ENCODE measurements around the gene LMNTD1. TPM values are rescaled to one million over a fixed set of nuclear protein-coding genes. Genes with fewer than 3 reads are reported as not detected.

The LMNTD1 gene
- total and polyA plus RNA-seq, 4 donors = 0.54 to 3.0 (median 1.8) TPM

DNA sequence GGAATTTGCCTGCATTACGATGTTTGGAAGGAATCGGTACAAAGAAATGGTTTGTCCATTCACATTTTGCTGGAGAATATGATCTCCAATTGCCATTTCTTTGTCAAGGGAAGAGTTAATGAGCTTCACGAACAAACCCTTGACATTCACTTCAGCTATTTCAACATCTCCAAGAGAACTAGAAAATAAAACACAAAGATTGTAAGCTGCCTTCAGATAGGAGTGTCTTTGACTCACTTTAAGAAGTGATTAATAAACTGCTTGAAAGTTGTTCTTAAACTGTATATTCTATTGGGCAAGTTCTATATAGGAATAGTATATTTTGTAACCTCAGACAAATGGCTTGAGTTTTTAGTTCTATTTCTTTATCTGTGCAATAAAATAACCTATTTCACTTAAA is 26.3 kb downstream of the LMNTD1 start:
- H3K27me3 ChIP-seq (ENCODE audit: control insufficient read depth, insufficient read depth, low read length) = no peaks in the 10 kb centered on the region
- H3K36me3 ChIP-seq (ENCODE audit: control insufficient read depth, insufficient read depth, low read length) = no peaks in the 10 kb centered on the region
- no peaks in the 10 kb centered on the region for H3K9me3 ChIP-seq (ENCODE audit: control insufficient read depth, insufficient read depth, low read length)
- no peak overlapping the region for H3K4me3 ChIP-seq (ENCODE audit: low read depth, low read length)
- no CpG with 5 or more reads among the region's 3 CpGs for WGBS (ENCODE audit: insufficient coverage)
- DNase-seq (ENCODE audit: low read depth in 4 of 6, low spot score in 6 of 6) = no peak
- H3K4me1 ChIP-seq (ENCODE audit: control insufficient read depth, insufficient read depth, low read length) = no peaks in the 10 kb centered on the region
- no peak overlapping the region for H3K27ac ChIP-seq (ENCODE audit: low read depth, low read length)

DNA sequence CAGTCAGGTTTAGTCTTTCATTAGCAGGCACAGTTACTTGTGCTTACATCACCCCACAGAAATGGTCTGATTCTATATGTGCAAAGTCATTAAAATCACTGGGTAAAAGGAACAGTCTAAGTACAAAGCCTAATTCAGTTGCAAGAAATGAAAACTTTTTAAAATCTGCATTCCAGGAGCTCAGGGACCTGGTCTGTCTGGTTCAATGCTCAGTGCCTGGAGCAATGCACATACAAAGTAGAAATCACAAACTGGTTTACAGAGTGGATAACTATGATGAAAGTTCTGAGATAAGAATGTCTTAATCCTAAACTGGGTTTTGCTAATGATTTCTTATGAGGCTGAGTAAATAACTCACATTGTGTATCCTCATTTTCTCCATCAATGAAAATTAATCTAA is 28.7 kb downstream of the LMNTD1 start:
- Histone ChIP-seq H3K4me1 (ENCODE audit: control insufficient read depth, insufficient read depth, low read length) (no peaks in the 10 kb centered on the region), H3K9me3 (ENCODE audit: control insufficient read depth, insufficient read depth, low read length) (no peaks in the 10 kb centered on the region), H3K4me3 (ENCODE audit: low read depth, low read length) (no peak overlapping the region), H3K27me3 (ENCODE audit: control insufficient read depth, insufficient read depth, low read length) (no peaks in the 10 kb centered on the region), H3K36me3 (ENCODE audit: control insufficient read depth, insufficient read depth, low read length) (no peaks in the 10 kb centered on the region), H3K27ac (ENCODE audit: low read depth, low read length) (no peak overlapping the region)
- no peak for DNase-seq (ENCODE audit: low read depth in 4 of 6, low spot score in 6 of 6)

DNA sequence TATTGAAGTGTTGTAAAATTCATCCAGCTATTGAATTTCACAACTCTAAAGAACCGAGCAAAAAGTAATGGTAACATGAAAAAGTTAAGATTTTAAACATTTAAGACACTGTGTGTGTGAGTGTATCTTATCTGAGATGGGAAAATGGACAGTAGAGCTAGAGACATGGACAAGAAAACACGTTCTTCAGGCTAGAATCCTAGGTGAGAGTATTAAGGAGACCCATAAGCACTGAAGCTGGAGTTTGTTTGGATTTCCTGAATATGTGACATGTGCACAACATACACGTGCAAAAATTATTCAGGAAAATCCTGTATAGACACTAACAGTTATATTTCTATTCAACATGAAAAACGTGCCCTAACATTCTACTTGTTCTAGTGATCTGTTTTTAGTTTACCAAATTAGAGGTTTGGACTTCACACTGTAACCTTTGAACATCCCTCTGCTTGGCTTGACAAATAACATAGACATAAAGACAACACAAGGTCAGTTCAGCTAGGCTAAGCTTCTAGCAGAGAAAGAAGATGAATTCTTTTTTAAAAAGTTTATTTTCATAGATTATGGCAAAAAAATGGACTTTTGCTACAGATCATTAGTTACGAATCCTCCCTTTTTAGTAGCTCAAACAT is 31.3 kb downstream of the LMNTD1 start:
- Histone ChIP-seq H3K27me3 (ENCODE audit: control insufficient read depth, insufficient read depth, low read length) (no peaks in the 10 kb centered on the region), H3K36me3 (ENCODE audit: control insufficient read depth, insufficient read depth, low read length) (no peaks in the 10 kb centered on the region), H3K4me3 (ENCODE audit: low read depth, low read length) (no peak overlapping the region), H3K9me3 (ENCODE audit: control insufficient read depth, insufficient read depth, low read length) (no peaks in the 10 kb centered on the region), H3K27ac (ENCODE audit: low read depth, low read length) (no peak overlapping the region), H3K4me1 (ENCODE audit: control insufficient read depth, insufficient read depth, low read length) (no peaks in the 10 kb centered on the region)
- DNase-seq (ENCODE audit: low read depth in 4 of 6, low spot score in 6 of 6) = no peak
- 88% methylated on average over 1 of the region's 5 CpGs for WGBS (ENCODE audit: insufficient coverage)

DNA sequence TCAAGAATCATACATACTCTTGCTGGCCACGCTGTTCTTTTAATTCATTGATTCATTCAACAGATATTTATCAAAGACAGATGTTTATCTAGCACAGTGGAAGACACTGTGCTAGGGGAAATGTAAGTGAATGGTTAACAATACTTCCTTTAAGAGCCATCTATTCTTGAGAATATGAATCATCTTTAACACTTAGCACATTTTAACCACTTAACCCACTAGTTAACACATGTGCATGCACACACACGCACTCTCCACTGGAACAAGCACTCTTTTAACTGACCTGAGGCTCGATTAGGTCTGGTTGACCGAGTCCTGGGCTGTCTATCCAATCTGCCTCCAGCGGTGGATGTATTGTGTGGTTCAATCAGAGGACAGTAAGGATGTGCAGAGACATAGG is 34.6 kb downstream of the LMNTD1 start:
- Histone ChIP-seq H3K27ac (ENCODE audit: low read depth, low read length) (no peak overlapping the region), H3K27me3 (ENCODE audit: control insufficient read depth, insufficient read depth, low read length) (no peaks in the 10 kb centered on the region), H3K4me1 (ENCODE audit: control insufficient read depth, insufficient read depth, low read length) (no peaks in the 10 kb centered on the region), H3K36me3 (ENCODE audit: control insufficient read depth, insufficient read depth, low read length) (no peaks in the 10 kb centered on the region), H3K4me3 (ENCODE audit: low read depth, low read length) (no peak overlapping the region), H3K9me3 (ENCODE audit: control insufficient read depth, insufficient read depth, low read length) (no peaks in the 10 kb centered on the region)
- no peak for DNase-seq (ENCODE audit: low read depth in 4 of 6, low spot score in 6 of 6)
- 60% methylated on average over 1 of the region's 5 CpGs for WGBS (ENCODE audit: insufficient coverage)

DNA sequence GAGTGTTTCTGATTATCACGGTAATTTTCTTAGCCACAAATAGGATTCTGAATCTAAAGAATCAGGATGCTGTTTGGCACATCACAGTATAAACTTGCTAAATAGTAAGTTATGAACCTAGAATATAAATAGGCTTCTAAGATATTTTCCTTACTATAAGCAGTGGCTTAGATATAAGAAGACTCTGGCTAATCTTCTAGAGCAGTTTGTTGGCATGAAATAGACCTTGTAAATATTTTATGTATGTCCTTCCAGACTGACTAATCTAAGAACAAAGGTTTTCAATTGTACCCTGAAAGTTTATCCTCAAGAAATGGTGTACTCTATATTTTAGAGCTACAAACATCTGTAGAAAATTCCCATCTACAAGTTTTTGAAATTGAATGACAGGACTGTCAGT is 48.3 kb downstream of the LMNTD1 start:
- H3K27me3 ChIP-seq (ENCODE audit: control insufficient read depth, insufficient read depth, low read length) = no peaks in the 10 kb centered on the region
- WGBS (ENCODE audit: insufficient coverage) = no CpG with 5 or more reads among the region's 1 CpG
- H3K4me1 ChIP-seq (ENCODE audit: control insufficient read depth, insufficient read depth, low read length) = no peaks in the 10 kb centered on the region
- no peak overlapping the region for H3K27ac ChIP-seq (ENCODE audit: low read depth, low read length)
- H3K9me3 ChIP-seq (ENCODE audit: control insufficient read depth, insufficient read depth, low read length) = no peaks in the 10 kb centered on the region
- no peaks in the 10 kb centered on the region for H3K36me3 ChIP-seq (ENCODE audit: control insufficient read depth, insufficient read depth, low read length)
- DNase-seq (ENCODE audit: low read depth in 4 of 6, low spot score in 6 of 6) = no peak
- H3K4me3 ChIP-seq (ENCODE audit: low read depth, low read length) = no peak overlapping the region

DNA sequence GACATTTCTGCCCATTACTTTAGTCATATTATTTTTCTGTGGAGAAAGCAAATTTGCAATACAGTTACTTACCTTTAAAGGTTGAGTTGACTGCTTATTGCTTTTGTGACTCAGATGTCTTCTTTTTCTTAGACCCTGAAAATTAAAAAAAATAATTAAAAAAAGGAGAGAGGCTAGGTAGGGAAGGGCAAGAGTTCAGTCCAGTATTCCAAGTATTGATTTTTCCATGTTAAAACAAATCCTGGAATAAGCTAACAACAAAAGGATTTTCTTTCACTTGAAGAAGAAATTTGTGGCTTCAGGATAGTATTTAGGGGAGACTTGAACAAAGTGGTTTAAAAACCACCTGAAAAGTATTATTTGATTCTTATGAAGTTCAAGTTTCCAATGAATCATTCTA is 49.4 kb downstream of the LMNTD1 start:
- Histone ChIP-seq H3K36me3 (ENCODE audit: control insufficient read depth, insufficient read depth, low read length) (no peaks in the 10 kb centered on the region), H3K9me3 (ENCODE audit: control insufficient read depth, insufficient read depth, low read length) (no peaks in the 10 kb centered on the region), H3K27me3 (ENCODE audit: control insufficient read depth, insufficient read depth, low read length) (no peaks in the 10 kb centered on the region), H3K4me1 (ENCODE audit: control insufficient read depth, insufficient read depth, low read length) (no peaks in the 10 kb centered on the region), H3K27ac (ENCODE audit: low read depth, low read length) (no peak overlapping the region), H3K4me3 (ENCODE audit: low read depth, low read length) (no peak overlapping the region)
- DNase-seq (ENCODE audit: low read depth in 4 of 6, low spot score in 6 of 6) = no peak

DNA sequence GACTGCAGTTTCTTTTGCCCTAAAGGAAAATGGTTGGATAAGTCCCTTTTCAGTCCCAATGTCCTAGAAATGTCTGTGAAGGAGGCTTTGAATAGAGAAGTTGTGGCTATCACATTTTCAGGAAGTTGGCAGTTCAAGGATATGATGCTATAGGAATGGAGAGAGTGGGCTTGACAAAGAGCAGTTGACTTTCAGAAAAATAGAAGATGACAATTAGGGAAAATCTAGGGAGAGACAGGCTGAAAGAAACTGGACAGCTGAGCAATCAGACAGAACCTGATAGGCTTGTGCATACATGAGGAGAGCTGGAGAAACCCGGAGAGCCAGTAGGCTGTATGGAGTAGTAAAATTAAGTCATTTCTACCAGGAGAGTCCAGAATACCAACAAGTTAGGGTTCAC is 50.5 kb downstream of the LMNTD1 start:
- no peaks in the 10 kb centered on the region for H3K27me3 ChIP-seq (ENCODE audit: control insufficient read depth, insufficient read depth, low read length)
- WGBS (ENCODE audit: insufficient coverage) = 83% methylated on average over 1 of the region's 1 CpG
- no peak overlapping the region for H3K4me3 ChIP-seq (ENCODE audit: low read depth, low read length)
- DNase-seq (ENCODE audit: low read depth in 4 of 6, low spot score in 6 of 6) = no peak
- H3K36me3 ChIP-seq (ENCODE audit: control insufficient read depth, insufficient read depth, low read length) = no peaks in the 10 kb centered on the region
- H3K9me3 ChIP-seq (ENCODE audit: control insufficient read depth, insufficient read depth, low read length) = no peaks in the 10 kb centered on the region
- H3K4me1 ChIP-seq (ENCODE audit: control insufficient read depth, insufficient read depth, low read length) = no peaks in the 10 kb centered on the region
- no peak overlapping the region for H3K27ac ChIP-seq (ENCODE audit: low read depth, low read length)

DNA sequence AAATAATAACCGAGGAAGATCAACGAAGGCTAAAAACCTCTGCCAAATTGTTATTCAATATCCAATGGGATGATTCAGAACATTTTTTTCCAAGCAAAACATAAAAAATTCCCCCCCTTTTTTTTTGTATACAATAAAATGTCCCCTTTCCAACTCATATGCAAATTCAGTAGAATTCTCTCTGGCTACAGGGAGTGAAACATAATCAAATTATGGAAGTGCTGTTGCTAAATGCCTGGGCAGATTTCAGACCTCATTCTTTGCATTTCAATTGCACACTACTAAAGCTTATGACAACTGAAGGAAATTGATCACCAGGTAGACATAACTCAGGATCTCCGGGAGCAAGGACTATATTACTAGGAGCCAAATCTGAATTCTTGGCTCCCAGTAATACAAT is 51.0 kb downstream of the LMNTD1 start:
- DNase-seq (ENCODE audit: low read depth in 4 of 6, low spot score in 6 of 6) = no peak
- Histone ChIP-seq H3K27ac (ENCODE audit: low read depth, low read length) (no peak overlapping the region), H3K4me1 (ENCODE audit: control insufficient read depth, insufficient read depth, low read length) (no peaks in the 10 kb centered on the region), H3K27me3 (ENCODE audit: control insufficient read depth, insufficient read depth, low read length) (no peaks in the 10 kb centered on the region), H3K36me3 (ENCODE audit: control insufficient read depth, insufficient read depth, low read length) (no peaks in the 10 kb centered on the region), H3K4me3 (ENCODE audit: low read depth, low read length) (no peak overlapping the region), H3K9me3 (ENCODE audit: control insufficient read depth, insufficient read depth, low read length) (no peaks in the 10 kb centered on the region)
- no CpG with 5 or more reads among the region's 3 CpGs for WGBS (ENCODE audit: insufficient coverage)

DNA sequence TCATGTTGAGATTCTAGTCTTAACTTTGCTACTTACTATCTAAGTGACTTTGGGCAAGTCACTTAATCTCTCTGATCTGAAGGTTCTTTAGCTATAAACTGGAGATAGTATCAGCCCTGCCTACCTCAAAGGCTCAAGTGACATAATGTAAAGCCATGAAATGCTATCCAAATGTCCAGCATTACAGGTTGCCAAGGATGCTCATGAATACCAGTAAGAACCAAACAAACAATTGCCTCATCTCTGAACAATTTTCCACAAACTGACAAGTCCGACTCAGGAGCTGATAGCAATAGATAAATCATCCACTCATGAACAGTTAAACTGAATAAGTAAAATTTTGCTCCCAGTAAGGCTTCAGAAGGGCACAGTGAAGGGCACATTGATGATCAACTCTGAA is 51.5 kb downstream of the LMNTD1 start:
- WGBS (ENCODE audit: insufficient coverage) = no CpG with 5 or more reads among the region's 1 CpG
- Histone ChIP-seq H3K27me3 (ENCODE audit: control insufficient read depth, insufficient read depth, low read length) (no peaks in the 10 kb centered on the region), H3K4me1 (ENCODE audit: control insufficient read depth, insufficient read depth, low read length) (no peaks in the 10 kb centered on the region), H3K4me3 (ENCODE audit: low read depth, low read length) (no peak overlapping the region), H3K27ac (ENCODE audit: low read depth, low read length) (no peak overlapping the region), H3K9me3 (ENCODE audit: control insufficient read depth, insufficient read depth, low read length) (no peaks in the 10 kb centered on the region), H3K36me3 (ENCODE audit: control insufficient read depth, insufficient read depth, low read length) (no peaks in the 10 kb centered on the region)
- no peak for DNase-seq (ENCODE audit: low read depth in 4 of 6, low spot score in 6 of 6)

DNA sequence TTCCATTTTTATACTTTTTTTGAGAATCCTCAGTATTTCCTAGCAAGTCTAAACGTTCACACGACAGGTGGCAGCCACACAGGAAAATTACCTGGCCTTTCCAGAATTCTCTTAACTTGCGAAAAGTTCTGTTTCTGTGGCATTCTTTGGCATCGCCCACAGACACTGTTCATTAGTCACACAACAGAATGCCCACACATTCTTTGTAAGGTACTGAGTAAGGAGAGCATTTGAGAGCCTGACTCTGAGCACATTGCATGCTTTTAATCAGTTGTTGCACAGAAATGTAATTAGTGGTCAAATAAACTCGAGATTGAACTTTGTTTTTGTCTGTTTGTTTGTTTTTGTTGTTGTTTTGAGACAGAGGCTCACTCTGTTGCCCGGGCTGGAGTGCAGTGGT is 52.4 kb downstream of the LMNTD1 start:
- no peak overlapping the region for H3K27ac ChIP-seq (ENCODE audit: low read depth, low read length)
- no peaks in the 10 kb centered on the region for H3K36me3 ChIP-seq (ENCODE audit: control insufficient read depth, insufficient read depth, low read length)
- no peaks in the 10 kb centered on the region for H3K9me3 ChIP-seq (ENCODE audit: control insufficient read depth, insufficient read depth, low read length)
- H3K4me3 ChIP-seq (ENCODE audit: low read depth, low read length) = no peak overlapping the region
- no peak for DNase-seq (ENCODE audit: low read depth in 4 of 6, low spot score in 6 of 6)
- H3K4me1 ChIP-seq (ENCODE audit: control insufficient read depth, insufficient read depth, low read length) = no peaks in the 10 kb centered on the region
- 68% methylated on average over 5 of the region's 6 CpGs for WGBS (ENCODE audit: insufficient coverage)
- H3K27me3 ChIP-seq (ENCODE audit: control insufficient read depth, insufficient read depth, low read length) = no peaks in the 10 kb centered on the region

Data from spinal cord (tissue), 10 donors.